GM12874 (cell line): ENCODE data around the gene GAL3ST2.

Experiments
- TF ChIP-seq, protein P1 (sequence below): IDR thresholded peaks from 2 replicates; pipeline ENCODE4 v1.5.1; 2011; ENCODE audit warnings: low read depth, mild to moderate bottlenecking, control low read depth, low read length, moderate library complexity; ENCODE audit not compliant: insufficient read depth

The GAL3ST2 gene

DNA sequence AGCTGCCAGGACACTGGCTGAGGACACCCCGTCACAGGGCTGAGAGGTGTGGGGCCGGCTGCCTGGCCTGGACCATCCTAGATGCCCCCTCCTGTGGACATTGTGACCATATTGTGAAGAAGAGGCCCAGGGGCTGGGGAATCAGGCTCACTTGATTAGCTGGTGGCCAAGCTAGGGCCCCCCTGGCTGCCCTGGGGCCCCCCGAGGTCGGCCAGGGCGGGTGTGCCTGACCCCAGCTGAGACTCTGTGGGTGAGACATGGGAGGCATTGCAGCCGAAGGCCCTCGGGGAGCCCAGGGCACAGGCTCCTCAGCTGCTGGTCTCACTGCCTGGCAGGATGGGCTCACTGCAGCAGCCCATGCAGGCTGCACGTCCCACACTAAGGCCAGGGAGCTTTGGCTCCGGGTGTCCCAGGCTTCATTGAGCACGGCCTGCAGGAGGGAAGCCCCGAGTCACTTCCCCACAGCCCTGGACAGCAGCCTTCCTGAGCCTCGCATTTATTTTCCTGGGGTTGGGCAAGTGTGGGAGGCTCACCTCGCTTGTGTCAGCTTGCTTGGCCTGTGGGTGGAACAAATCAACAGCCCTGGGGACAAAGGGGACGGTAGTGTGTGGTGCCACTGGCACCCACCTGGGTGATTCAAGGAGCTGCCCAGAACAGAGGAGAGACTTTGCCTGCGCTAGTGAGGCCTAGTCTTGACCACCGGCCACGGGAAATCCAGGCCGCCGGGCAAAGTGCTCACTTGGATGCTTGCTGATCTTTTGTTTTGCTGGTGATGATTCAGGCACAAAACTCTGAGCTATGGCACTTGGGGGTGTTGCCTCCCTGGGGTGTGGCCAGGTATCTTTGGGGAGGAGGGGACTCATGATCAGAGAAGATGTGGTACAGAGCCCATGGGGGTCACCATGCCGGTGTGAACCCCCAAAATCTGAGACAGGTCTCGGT lies 1.3 kb downstream of the GAL3ST2 start:
- TF ChIP-seq, protein P1, sequence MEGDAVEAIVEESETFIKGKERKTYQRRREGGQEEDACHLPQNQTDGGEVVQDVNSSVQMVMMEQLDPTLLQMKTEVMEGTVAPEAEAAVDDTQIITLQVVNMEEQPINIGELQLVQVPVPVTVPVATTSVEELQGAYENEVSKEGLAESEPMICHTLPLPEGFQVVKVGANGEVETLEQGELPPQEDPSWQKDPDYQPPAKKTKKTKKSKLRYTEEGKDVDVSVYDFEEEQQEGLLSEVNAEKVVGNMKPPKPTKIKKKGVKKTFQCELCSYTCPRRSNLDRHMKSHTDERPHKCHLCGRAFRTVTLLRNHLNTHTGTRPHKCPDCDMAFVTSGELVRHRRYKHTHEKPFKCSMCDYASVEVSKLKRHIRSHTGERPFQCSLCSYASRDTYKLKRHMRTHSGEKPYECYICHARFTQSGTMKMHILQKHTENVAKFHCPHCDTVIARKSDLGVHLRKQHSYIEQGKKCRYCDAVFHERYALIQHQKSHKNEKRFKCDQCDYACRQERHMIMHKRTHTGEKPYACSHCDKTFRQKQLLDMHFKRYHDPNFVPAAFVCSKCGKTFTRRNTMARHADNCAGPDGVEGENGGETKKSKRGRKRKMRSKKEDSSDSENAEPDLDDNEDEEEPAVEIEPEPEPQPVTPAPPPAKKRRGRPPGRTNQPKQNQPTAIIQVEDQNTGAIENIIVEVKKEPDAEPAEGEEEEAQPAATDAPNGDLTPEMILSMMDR, result no peak

DNA sequence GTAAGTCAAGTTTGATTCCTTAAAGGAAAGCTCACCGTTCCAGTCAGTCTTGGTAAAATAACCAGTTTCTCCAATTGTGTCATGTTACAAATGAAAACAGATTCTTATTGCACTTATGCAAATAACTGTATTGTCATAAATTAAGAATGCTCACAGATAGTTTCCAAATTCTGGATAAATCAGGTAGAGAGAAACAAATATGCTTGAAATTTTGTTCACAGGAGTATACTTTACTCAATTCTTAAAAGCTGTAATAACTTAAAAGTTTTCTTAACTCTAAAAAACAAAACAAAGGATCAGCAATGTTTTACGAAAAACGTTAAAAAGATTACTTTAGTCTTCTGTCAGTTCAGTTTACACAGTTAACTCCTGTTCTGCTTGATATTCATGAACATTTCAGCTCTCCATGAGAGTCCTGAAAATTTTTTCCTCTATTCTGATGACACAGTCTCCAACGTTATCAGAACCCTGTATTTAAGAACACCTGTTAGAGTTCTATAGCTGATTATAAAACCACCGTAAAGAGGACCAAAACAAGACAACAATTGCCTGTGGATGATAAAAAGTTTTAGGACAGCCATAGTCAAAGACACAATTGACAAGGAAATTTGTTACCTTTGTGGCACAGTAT lies 4.4 kb downstream of the GAL3ST2 start:
- TF ChIP-seq, protein P1, result no peak

DNA sequence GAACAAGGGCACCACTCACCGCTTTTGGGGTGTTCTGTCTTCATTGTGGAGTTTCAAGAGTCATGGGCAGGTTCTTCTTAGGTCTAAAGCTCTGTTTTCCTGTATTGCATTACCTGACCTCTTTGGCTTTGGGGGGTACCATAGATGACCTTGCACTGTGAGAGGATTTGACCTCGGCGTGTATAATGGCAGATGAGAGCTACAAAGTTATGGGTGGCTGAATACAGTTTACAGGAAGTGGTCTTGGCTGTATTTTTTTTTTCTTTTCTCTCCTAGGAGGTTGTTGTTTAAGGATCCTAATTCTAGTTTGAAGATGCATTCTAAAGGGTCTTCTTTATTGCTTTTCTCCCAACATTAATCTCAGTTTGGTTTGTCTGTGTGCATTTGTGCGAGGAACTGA lies 11.5 kb downstream of the GAL3ST2 start:
- TF ChIP-seq, protein P1, result no peak

DNA sequence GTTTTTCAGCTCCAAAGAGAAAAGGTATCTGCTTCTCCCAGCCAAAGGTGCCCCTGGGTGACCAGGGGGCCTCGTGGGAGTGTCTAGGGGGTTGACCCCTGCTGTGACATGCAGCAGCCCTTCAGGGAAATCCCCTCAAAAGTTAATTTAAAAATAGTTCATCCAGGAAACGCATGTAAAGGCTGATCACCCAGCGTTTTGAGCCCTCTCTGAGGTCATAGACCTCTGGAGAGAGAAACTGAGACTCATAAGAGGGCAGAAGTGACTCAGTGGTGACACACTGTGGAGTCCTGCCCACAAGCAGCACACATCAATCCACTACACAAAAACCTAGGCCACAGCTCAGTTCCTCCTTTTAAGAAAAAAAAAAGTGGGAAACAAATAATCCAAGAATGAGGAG lies 11.9 kb downstream of the GAL3ST2 start:
- TF ChIP-seq, protein P1, result no peak

DNA sequence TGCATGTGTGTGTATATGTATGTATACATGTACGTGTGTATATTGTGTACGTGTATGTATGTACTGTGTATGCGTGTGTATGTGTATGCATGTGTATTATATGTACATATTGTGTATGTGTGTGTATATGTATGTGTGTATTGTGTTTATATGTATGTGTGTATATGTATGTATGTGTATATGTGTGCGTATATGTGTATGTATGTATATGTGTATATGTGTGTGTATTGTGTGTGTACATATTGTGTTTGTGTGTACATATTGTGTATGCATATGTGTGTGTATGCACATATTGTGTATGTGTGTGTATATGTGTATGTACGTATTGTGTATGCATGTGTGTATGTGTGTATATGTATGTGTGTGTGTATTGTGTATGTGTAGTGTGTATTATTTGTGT lies 16.8 kb downstream of the GAL3ST2 start:
- TF ChIP-seq, protein P1, result no peak

DNA sequence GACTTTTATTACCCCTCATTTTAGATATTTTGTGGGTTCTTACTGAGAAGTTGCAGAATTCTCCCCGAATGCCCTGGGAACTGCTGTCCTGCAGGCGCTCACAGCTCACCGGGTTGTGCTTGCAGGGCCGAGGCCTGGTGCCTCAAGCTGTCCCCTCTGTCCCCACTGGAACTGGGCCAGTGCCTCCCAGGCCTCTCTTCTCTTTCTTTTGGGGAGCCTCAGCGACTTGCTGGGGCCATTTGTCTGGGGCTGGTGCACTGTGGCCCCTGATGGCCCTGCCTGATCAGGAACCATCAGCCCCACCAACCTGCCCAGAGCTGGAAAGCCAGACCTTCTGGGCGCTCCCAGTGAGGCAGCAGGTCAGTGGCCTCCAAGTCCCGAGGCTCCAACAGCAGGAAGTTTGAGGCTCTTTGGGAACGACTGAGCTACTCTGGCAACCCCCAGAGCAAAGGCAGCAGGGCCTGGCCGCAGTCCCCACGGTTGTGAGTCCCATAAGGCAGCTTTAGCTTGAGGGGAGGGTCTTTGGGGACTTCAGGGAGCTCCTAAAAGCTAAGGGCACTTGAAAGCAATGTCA lies 17.7 kb downstream of the GAL3ST2 start:
- TF ChIP-seq, protein P1, result no peak
